ENCODE data around the gene SH3BP5L.

DNA sequence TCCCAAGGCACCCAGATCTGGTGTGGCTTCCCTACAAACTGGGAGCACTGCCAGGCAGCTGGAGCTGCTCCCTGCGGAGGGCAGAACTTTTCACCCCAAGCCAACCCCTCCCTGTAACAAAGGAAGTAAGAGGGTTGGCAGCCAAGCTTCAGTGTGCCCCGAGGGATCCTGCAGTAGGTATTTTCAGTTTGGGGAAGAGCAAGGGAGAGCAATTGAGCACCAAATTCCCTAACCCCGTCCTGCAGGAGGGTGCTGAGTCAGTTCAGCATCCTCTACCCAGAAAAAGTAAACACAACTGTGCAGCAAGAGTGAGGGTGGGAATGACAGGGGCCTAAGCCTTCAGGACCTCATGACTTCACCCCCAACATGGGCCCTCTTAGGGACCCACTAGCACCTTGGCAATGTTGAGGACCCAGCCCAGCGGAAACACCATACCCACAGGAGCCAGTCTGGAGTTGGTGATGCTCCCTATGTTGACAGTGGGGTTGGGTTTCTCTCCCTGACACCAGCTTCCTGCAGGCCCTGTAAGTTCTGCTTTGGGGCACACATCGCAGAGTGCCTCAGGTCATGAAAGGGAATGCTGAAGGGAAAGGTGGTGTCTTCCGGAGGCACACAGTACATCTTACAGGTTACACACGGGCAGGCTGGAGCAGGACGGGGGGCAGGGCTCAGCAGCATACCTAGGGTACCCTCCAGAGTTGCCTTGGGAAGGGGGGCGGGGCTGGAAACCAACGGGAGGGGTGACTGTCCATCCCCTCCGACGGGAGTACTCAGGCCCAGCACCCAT, 14.8 kb downstream of the SH3BP5L start:
- TF ChIP-seq, protein P1, sequence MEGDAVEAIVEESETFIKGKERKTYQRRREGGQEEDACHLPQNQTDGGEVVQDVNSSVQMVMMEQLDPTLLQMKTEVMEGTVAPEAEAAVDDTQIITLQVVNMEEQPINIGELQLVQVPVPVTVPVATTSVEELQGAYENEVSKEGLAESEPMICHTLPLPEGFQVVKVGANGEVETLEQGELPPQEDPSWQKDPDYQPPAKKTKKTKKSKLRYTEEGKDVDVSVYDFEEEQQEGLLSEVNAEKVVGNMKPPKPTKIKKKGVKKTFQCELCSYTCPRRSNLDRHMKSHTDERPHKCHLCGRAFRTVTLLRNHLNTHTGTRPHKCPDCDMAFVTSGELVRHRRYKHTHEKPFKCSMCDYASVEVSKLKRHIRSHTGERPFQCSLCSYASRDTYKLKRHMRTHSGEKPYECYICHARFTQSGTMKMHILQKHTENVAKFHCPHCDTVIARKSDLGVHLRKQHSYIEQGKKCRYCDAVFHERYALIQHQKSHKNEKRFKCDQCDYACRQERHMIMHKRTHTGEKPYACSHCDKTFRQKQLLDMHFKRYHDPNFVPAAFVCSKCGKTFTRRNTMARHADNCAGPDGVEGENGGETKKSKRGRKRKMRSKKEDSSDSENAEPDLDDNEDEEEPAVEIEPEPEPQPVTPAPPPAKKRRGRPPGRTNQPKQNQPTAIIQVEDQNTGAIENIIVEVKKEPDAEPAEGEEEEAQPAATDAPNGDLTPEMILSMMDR (IDR thresholded peaks at IDR 0.05) = no peak
- no peak for TF ChIP-seq POLR2A (IDR thresholded peaks at IDR 0.05)

All from prostate gland (tissue), 2 donors.